Central memory CD8-positive, alpha-beta T cell (primary cell): ENCODE measurements around the gene TLE4.

Source experiments
- ATAC-seq: fragments of 150-1000 bp; cut with Tn5 transposase; replicated peaks from 2 replicates; pipeline ENCODE4 v1.10.0; 2022; ENCODE audit warnings: mild to moderate bottlenecking, moderate FRiP score, moderate number of reproducible peaks; ENCODE audit not compliant: poor library complexity, severe bottlenecking; ENCODE audit errors: extremely low read depth
- DNase-seq, 2 donors: peaks; one replicate each; pipeline ENCODE4 v3.0.0; 2021; ENCODE audit warnings: low spot score in 2 of 2
- H3K27ac Mint-ChIP-seq: one replicate; pipeline ENCODE4 v1.8.0; 2022; ENCODE audit warnings: low read depth, mild to moderate bottlenecking, moderate library complexity, mixed read lengths
- H3K27me3 Mint-ChIP-seq: one replicate; pipeline ENCODE4 v1.8.0; 2022; ENCODE audit warnings: mixed read lengths
- H3K36me3 Mint-ChIP-seq: one replicate; pipeline ENCODE4 v1.8.0; 2022; ENCODE audit warnings: mild to moderate bottlenecking, moderate library complexity, mixed read lengths; ENCODE audit not compliant: insufficient read depth
- H3K4me1 Mint-ChIP-seq: one replicate; pipeline ENCODE4 v1.8.0; 2022; ENCODE audit warnings: mixed read lengths
- H3K4me3 Mint-ChIP-seq: one replicate; pipeline ENCODE4 v1.8.0; 2022; ENCODE audit warnings: mild to moderate bottlenecking, moderate library complexity, mixed read lengths
- H3K9me3 Mint-ChIP-seq: one replicate; pipeline ENCODE4 v1.8.0; 2022; ENCODE audit warnings: mixed read lengths

TLE4 gene

GRCh38 chr9:79615038-79615437 is 43.3 kb downstream of the TLE4 start:
- H3K27me3 Mint-ChIP-seq, result no peaks in the 10 kb centered on the region
- H3K9me3 Mint-ChIP-seq, result no peaks in the 10 kb centered on the region
- H3K27ac Mint-ChIP-seq, result no peak overlapping the region
- H3K4me3 Mint-ChIP-seq, result no peak overlapping the region
- DNase-seq (no peak), ATAC-seq (no peak)
- peaks cover 39% of the 10 kb centered on the region for H3K4me1 Mint-ChIP-seq
- H3K36me3 Mint-ChIP-seq, result peaks cover 14% of the 10 kb centered on the region

GRCh38 chr9:79616013-79616412 is 44.2 kb downstream of the TLE4 start:
- Mint-ChIP-seq H3K36me3 (peaks cover 13% of the 10 kb centered on the region), H3K27ac (no peak overlapping the region), H3K27me3 (no peaks in the 10 kb centered on the region), H3K4me3 (no peak overlapping the region), H3K4me1 (peaks cover 48% of the 10 kb centered on the region), H3K9me3 (no peaks in the 10 kb centered on the region)
- DNase-seq (no peak), ATAC-seq (no peak)

- H3K27ac Mint-ChIP-seq, result peak overlapping the region; percentile 29
- DNase-seq (no peak), ATAC-seq (no peak)
- H3K4me3 Mint-ChIP-seq, result no peak overlapping the region
- no peaks in the 10 kb centered on the region for H3K27me3 Mint-ChIP-seq
- no peaks in the 10 kb centered on the region for H3K9me3 Mint-ChIP-seq
- H3K4me1 Mint-ChIP-seq, result peaks cover 57% of the 10 kb centered on the region
- peaks cover 11% of the 10 kb centered on the region for H3K36me3 Mint-ChIP-seq
Observed at GRCh38 chr9:79616971-79617370, 45.2 kb downstream of the TLE4 start.

- ATAC-seq (no peak), DNase-seq (no peak)
- Mint-ChIP-seq H3K4me1 (peaks cover 57% of the 10 kb centered on the region), H3K9me3 (no peaks in the 10 kb centered on the region), H3K27me3 (no peaks in the 10 kb centered on the region), H3K27ac (no peak overlapping the region), H3K36me3 (peaks cover 11% of the 10 kb centered on the region), H3K4me3 (no peak overlapping the region)
Observed at GRCh38 chr9:79617395-79617794, 45.6 kb downstream of the TLE4 start.

GRCh38 chr9:79619930-79620329 is 48.2 kb downstream of the TLE4 start:
- H3K4me3 Mint-ChIP-seq, result no peak overlapping the region

GRCh38 chr9:79621916-79622575 is 50.3 kb downstream of the TLE4 start:
- H3K4me1 Mint-ChIP-seq, result peaks cover 54% of the 10 kb centered on the region

More at GRCh38 chr9:79619930-79620329, 48.2 kb downstream of the TLE4 start:
- peaks cover 60% of the 10 kb centered on the region for H3K4me1 Mint-ChIP-seq
- no peaks in the 10 kb centered on the region for H3K9me3 Mint-ChIP-seq
- H3K36me3 Mint-ChIP-seq, result peaks cover 14% of the 10 kb centered on the region
- no peaks in the 10 kb centered on the region for H3K27me3 Mint-ChIP-seq
- no peak overlapping the region for H3K27ac Mint-ChIP-seq
- ATAC-seq (no peak), DNase-seq (no peak)

GRCh38 chr9:79623799-79624721 is 52.3 kb downstream of the TLE4 start:
- H3K4me3 Mint-ChIP-seq, result peak overlapping the region; percentile 62
- H3K27me3 Mint-ChIP-seq, result no peaks in the 10 kb centered on the region
- peaks cover 68% of the 10 kb centered on the region for H3K4me1 Mint-ChIP-seq
- DNase-seq (peak; percentile 21 to 38), ATAC-seq (peak; percentile 96)
- H3K27ac Mint-ChIP-seq, result peak overlapping the region; percentile 77
- H3K9me3 Mint-ChIP-seq, result no peaks in the 10 kb centered on the region
- peaks cover 14% of the 10 kb centered on the region for H3K36me3 Mint-ChIP-seq

More at GRCh38 chr9:79621916-79622575, 50.3 kb downstream of the TLE4 start:
- no peak for ATAC-seq
- H3K36me3 Mint-ChIP-seq, result peaks cover 14% of the 10 kb centered on the region
- peak overlapping the region; percentile 45 for H3K27ac Mint-ChIP-seq
- no peak for DNase-seq
- H3K27me3 Mint-ChIP-seq, result no peaks in the 10 kb centered on the region
- H3K4me3 Mint-ChIP-seq, result no peak overlapping the region
- H3K9me3 Mint-ChIP-seq, result no peaks in the 10 kb centered on the region

GRCh38 chr9:79629721-79630120 is 58.0 kb downstream of the TLE4 start:
- Mint-ChIP-seq H3K27me3 (no peaks in the 10 kb centered on the region), H3K9me3 (no peaks in the 10 kb centered on the region), H3K4me1 (peaks cover 67% of the 10 kb centered on the region), H3K27ac (no peak overlapping the region), H3K36me3 (peaks cover 8% of the 10 kb centered on the region), H3K4me3 (no peak overlapping the region)
- no peak for ATAC-seq
- no peak for DNase-seq

- DNase-seq, result no peak
- peaks cover 71% of the 10 kb centered on the region for H3K4me1 Mint-ChIP-seq
- ATAC-seq, result peak; percentile 83
- no peaks in the 10 kb centered on the region for H3K27me3 Mint-ChIP-seq
- H3K4me3 Mint-ChIP-seq, result peak overlapping the region; percentile 52
- peak overlapping the region; percentile 83 for H3K27ac Mint-ChIP-seq
- H3K9me3 Mint-ChIP-seq, result no peaks in the 10 kb centered on the region
- H3K36me3 Mint-ChIP-seq, result peaks cover 8% of the 10 kb centered on the region
Observed at GRCh38 chr9:79630521-79631403, 59.0 kb downstream of the TLE4 start.

GRCh38 chr9:79632060-79632459 is 60.3 kb downstream of the TLE4 start:
- Mint-ChIP-seq H3K27me3 (no peaks in the 10 kb centered on the region), H3K36me3 (peaks cover 11% of the 10 kb centered on the region), H3K9me3 (no peaks in the 10 kb centered on the region), H3K4me1 (peaks cover 80% of the 10 kb centered on the region), H3K27ac (peak overlapping the region; percentile 83), H3K4me3 (peak overlapping the region; percentile 52)
- no peak for ATAC-seq
- no peak for DNase-seq

GRCh38 chr9:79632705-79633104 is 60.9 kb downstream of the TLE4 start:
- no peaks in the 10 kb centered on the region for H3K9me3 Mint-ChIP-seq
- H3K27ac Mint-ChIP-seq, result peak overlapping the region; percentile 74
- peaks cover 81% of the 10 kb centered on the region for H3K4me1 Mint-ChIP-seq
- ATAC-seq (no peak), DNase-seq (no peak)
- no peaks in the 10 kb centered on the region for H3K27me3 Mint-ChIP-seq
- H3K36me3 Mint-ChIP-seq, result peaks cover 9% of the 10 kb centered on the region
- H3K4me3 Mint-ChIP-seq, result peak overlapping the region; percentile 52

- Mint-ChIP-seq H3K27ac (peak overlapping the region; percentile 74), H3K4me1 (peaks cover 77% of the 10 kb centered on the region), H3K27me3 (no peaks in the 10 kb centered on the region), H3K4me3 (peak overlapping the region; percentile 52), H3K36me3 (peaks cover 8% of the 10 kb centered on the region), H3K9me3 (peaks cover under 1% of the 10 kb centered on the region)
- no peak for DNase-seq
- peak; percentile 42 for ATAC-seq
Observed at GRCh38 chr9:79633558-79633957, 61.8 kb downstream of the TLE4 start.
